Endodermal cell (in vitro differentiated cells): ENCODE data around the gene FGF16. TPM values are rescaled to one million over a fixed set of nuclear protein-coding genes. Genes with fewer than 3 reads are reported as not detected.

Experiments
- DNase-seq: peaks from one replicate; pipeline ENCODE4 v3.0.0-alpha.2; 2017
- H3K27ac ChIP-seq: 2 replicates; pipeline ENCODE4 v1.5.1; 2013; ENCODE audit warnings: mild to moderate bottlenecking, low read depth, low read length, moderate library complexity
- H3K27me3 ChIP-seq: 2 replicates; pipeline ENCODE4 v1.6.1; 2013; ENCODE audit warnings: mild to moderate bottlenecking, low read length, moderate library complexity; ENCODE audit not compliant: insufficient read depth, control insufficient read depth, poor library complexity, severe bottlenecking
- H3K36me3 ChIP-seq: 2 replicates; pipeline ENCODE4 v1.7.0; 2013; ENCODE audit warnings: mild to moderate bottlenecking, low read length, moderate library complexity; ENCODE audit not compliant: control insufficient read depth, insufficient read depth
- H3K4me1 ChIP-seq: one replicate; pipeline ENCODE4 v1.7.0; 2013; ENCODE audit warnings: low read length; ENCODE audit not compliant: control insufficient read depth, insufficient read depth
- H3K4me3 ChIP-seq: 2 replicates; pipeline ENCODE4 v1.5.1; 2013; ENCODE audit warnings: mild to moderate bottlenecking, low read length, moderate library complexity
- H3K9ac ChIP-seq: 2 replicates; pipeline ENCODE4 v1.6.1; 2013; ENCODE audit warnings: mild to moderate bottlenecking, low read length, moderate library complexity; ENCODE audit not compliant: poor library complexity, severe bottlenecking; ENCODE audit errors: extremely low read depth
- H3K9me3 ChIP-seq: 2 replicates; pipeline ENCODE4 v1.6.1; 2013; ENCODE audit warnings: mild to moderate bottlenecking, low read length, moderate library complexity; ENCODE audit not compliant: control insufficient read depth
- H3K27ac Mint-ChIP-seq: 2 replicates; pipeline ENCODE4 v1.8.0; 2020; ENCODE audit warnings: mixed read lengths
- H3K27me3 Mint-ChIP-seq: 2 replicates; pipeline ENCODE4 v1.8.0; 2021; ENCODE audit warnings: mild to moderate bottlenecking, mixed read lengths; ENCODE audit not compliant: insufficient read depth
- H3K36me3 Mint-ChIP-seq: 2 replicates; pipeline ENCODE4 v1.8.0; 2020; ENCODE audit warnings: low read depth, mixed read lengths
- H3K4me1 Mint-ChIP-seq: 2 replicates; pipeline ENCODE4 v1.8.0; 2020; ENCODE audit warnings: mixed read lengths
- H3K4me3 Mint-ChIP-seq: 2 replicates; pipeline ENCODE4 v1.8.0; 2020; ENCODE audit warnings: mild to moderate bottlenecking, moderate library complexity, mixed read lengths
- H3K9me3 Mint-ChIP-seq: 2 replicates; pipeline ENCODE4 v1.8.0; 2020; ENCODE audit warnings: mild to moderate bottlenecking, mixed read lengths
- CTCF ChIP-seq: fragments of 200-600 bp; sonication (generic); conservative IDR thresholded peaks from 2 replicates; pipeline ENCODE4 v1.5.0; 2021; ENCODE audit warnings: antibody characterized with exemption, mild to moderate bottlenecking
- WGBS, 2 experiments: methylation state at CpG; one replicate each; pipeline versions ENCODE4 v1.1.5 to v1.1.7; 2013; ENCODE audit warnings: missing lambda C conversion rate in 2 of 2, mixed read lengths in 1 of 2; ENCODE audit not compliant: insufficient coverage in 1 of 2, insufficient read length in 1 of 2; 5-methylcytosine and 5-hydroxymethylcytosine counted together
- total RNA-seq, 2 donors: library from RNA; stranded (reverse); fragmentation: NEBNext Ultra II Directional in 1 of 2; extraction: Animal tissue kit (Norgen Biotek cat#: 25700) in 1 of 2; gene quantifications; 2 replicates in 1 of 2; 3 replicates in 1 of 2; pipeline ENCODE4 v1.2.1, GENCODE V29; 2021

Gene FGF16
- total RNA-seq, 2 donors from 2014 or later, result 0.27 to 2.6 TPM

- Mint-ChIP-seq H3K9me3 (peaks cover 48% of the 10 kb centered on the region), H3K27me3 (peaks cover 18% of the 10 kb centered on the region), H3K27ac (no peak overlapping the region), H3K4me1 (peaks cover 8% of the 10 kb centered on the region), H3K36me3 (no peaks in the 10 kb centered on the region), H3K4me3 (no peak overlapping the region)
- Histone ChIP-seq H3K27ac (no peak overlapping the region), H3K27me3 (peaks cover 36% of the 10 kb centered on the region), H3K9me3 (no peaks in the 10 kb centered on the region), H3K9ac (no peak overlapping the region), H3K4me3 (no peak overlapping the region), H3K36me3 (no peaks in the 10 kb centered on the region), H3K4me1 (no peaks in the 10 kb centered on the region)
- no peak for TF ChIP-seq CTCF
- no peak for DNase-seq
- no CpG with 5 or more reads among the region's 1 CpG for WGBS, 2 experiments
These were observed 4.5 kb upstream of the FGF16 start for GRCh38 chrX:77442728-77443127.

- H3K27me3 Mint-ChIP-seq, result peaks cover 26% of the 10 kb centered on the region
- H3K4me1 Mint-ChIP-seq, result peaks cover 13% of the 10 kb centered on the region
- TF ChIP-seq CTCF, result no peak
- Histone ChIP-seq H3K4me3 (no peak overlapping the region), H3K27ac (no peak overlapping the region), H3K4me1 (no peaks in the 10 kb centered on the region), H3K36me3 (no peaks in the 10 kb centered on the region), H3K9ac (no peak overlapping the region), H3K27me3 (peaks cover 44% of the 10 kb centered on the region), H3K9me3 (no peaks in the 10 kb centered on the region)
- no peak for DNase-seq
- H3K9me3 Mint-ChIP-seq, result peaks cover 48% of the 10 kb centered on the region
- H3K27ac Mint-ChIP-seq, result no peak overlapping the region
- no CpG with 5 or more reads among the region's 1 CpG for WGBS, 2 experiments
- H3K36me3 Mint-ChIP-seq, result no peaks in the 10 kb centered on the region
- H3K4me3 Mint-ChIP-seq, result no peak overlapping the region
These were observed 3.1 kb upstream of the FGF16 start for GRCh38 chrX:77444075-77444474.

GRCh38 chrX:77444545-77444944, 2.6 kb upstream of the FGF16 start:
- Histone ChIP-seq H3K9ac (no peak overlapping the region), H3K27ac (no peak overlapping the region), H3K27me3 (peaks cover 44% of the 10 kb centered on the region), H3K4me3 (no peak overlapping the region), H3K4me1 (no peaks in the 10 kb centered on the region), H3K9me3 (no peaks in the 10 kb centered on the region), H3K36me3 (no peaks in the 10 kb centered on the region)
- TF ChIP-seq CTCF, result no peak
- DNase-seq, result no peak
- 67% methylated on average over 3 of the region's 3 CpGs; no CpG with 5 or more reads in 1 of the 2 experiments for WGBS, 2 experiments
- H3K9me3 Mint-ChIP-seq, result peaks cover 48% of the 10 kb centered on the region
- peaks cover 26% of the 10 kb centered on the region for H3K27me3 Mint-ChIP-seq
- H3K4me1 Mint-ChIP-seq, result peaks cover 14% of the 10 kb centered on the region
- no peaks in the 10 kb centered on the region for H3K36me3 Mint-ChIP-seq
- no peak overlapping the region for H3K4me3 Mint-ChIP-seq
- no peak overlapping the region for H3K27ac Mint-ChIP-seq
